Measurements from ENCODE around the gene SLC9B2. TPM values are rescaled to one million over a fixed set of nuclear protein-coding genes. Genes with fewer than 3 reads are reported as not detected.

Gene SLC9B2
- total RNA-seq, 2 experiments from 2014 or later = 35.6 to 40.2 TPM

- H3K36me3 Mint-ChIP-seq (ENCODE audit: low read depth) = peaks cover 37% of the 10 kb centered on the region
- H3K27ac Mint-ChIP-seq = peak overlapping the region; percentile 99
- no peaks in the 10 kb centered on the region for H3K27me3 Mint-ChIP-seq
- no peak for DNase-seq
- peaks cover 42% of the 10 kb centered on the region for H3K4me1 Mint-ChIP-seq (ENCODE audit: low read depth)
- ChIA-PET POLR2A (interaction anchor here (1.0 to 1.5 kb wide), 3 partner anchors 16 to 55 kb away, joined by 4 read pairs; no protein-coding TSS in a partner anchor), CTCF (interaction anchor here (1.9 to 4.0 kb wide), 5 partner anchors 10 to 28 kb away, joined by 6 to 21 read pairs (median 14); partner anchors contain the start of gene BDH2)
- ATAC-seq = no peak
- no peak for TF ChIP-seq CTCF (IDR thresholded peaks at IDR 0.05)
- no peaks in the 10 kb centered on the region for H3K9me3 Mint-ChIP-seq
- intact Hi-C loops (cut with micrococcal nuclease) = loop anchor here (10.0 kb wide), 1 partner anchor 731 kb away; the partner anchor contains the start of gene SLC39A8
- peak overlapping the region; percentile 91 for H3K4me3 Mint-ChIP-seq
Measured at GRCh38 chr4:103075435-103075893, 1.1 kb downstream of the SLC9B2 start.

GRCh38 chr4:103074744-103075434, 1.7 kb downstream of the SLC9B2 start:
- intact Hi-C loops (cut with micrococcal nuclease) = loop anchor here (10.0 kb wide), 1 partner anchor 730 kb away; the partner anchor contains the start of gene SLC39A8
- POLR2A ChIA-PET = interaction anchor here (1.0 to 1.5 kb wide), 2 partner anchors 16 to 20 kb away, joined by 4 read pairs; no protein-coding TSS in a partner anchor
- Mint-ChIP-seq H3K4me1 (ENCODE audit: low read depth) (peaks cover 42% of the 10 kb centered on the region), H3K36me3 (ENCODE audit: low read depth) (peaks cover 37% of the 10 kb centered on the region), H3K4me3 (peak overlapping the region; percentile 91), H3K27ac (peak overlapping the region; percentile 99), H3K9me3 (no peaks in the 10 kb centered on the region), H3K27me3 (no peaks in the 10 kb centered on the region)
- TF ChIP-seq CTCF (IDR thresholded peaks at IDR 0.05) = no peak
- DNase-seq = no peak
- no peak for ATAC-seq
- CTCF ChIA-PET = interaction anchor here (0.6 to 4.0 kb wide), 7 partner anchors 9 to 106 kb away, joined by 3 to 21 read pairs (median 8); partner anchors contain the start of gene BDH2

GRCh38 chr4:103073792-103074438, 2.6 kb downstream of the SLC9B2 start:
- Mint-ChIP-seq H3K4me3 (peak overlapping the region; percentile 91), H3K27me3 (no peaks in the 10 kb centered on the region), H3K27ac (no peak overlapping the region), H3K9me3 (no peaks in the 10 kb centered on the region), H3K4me1 (ENCODE audit: low read depth) (peaks cover 39% of the 10 kb centered on the region), H3K36me3 (ENCODE audit: low read depth) (peaks cover 42% of the 10 kb centered on the region)
- ChIA-PET POLR2A (no interaction called here), CTCF (interaction anchor here (1.0 to 4.0 kb wide), 3 partner anchors 21 to 27 kb away, joined by 6 to 14 read pairs (median 6); no protein-coding TSS in a partner anchor)
- DNase-seq (no peak), ATAC-seq (no peak)
- no peak for TF ChIP-seq CTCF (IDR thresholded peaks at IDR 0.05)
- intact Hi-C loops (cut with micrococcal nuclease) = loop anchor here (10.0 kb wide), 1 partner anchor 729 kb away; the partner anchor contains the start of gene SLC39A8

- ATAC-seq (peak; percentile 49), DNase-seq (no peak)
- Mint-ChIP-seq H3K4me1 (ENCODE audit: low read depth) (peaks cover 23% of the 10 kb centered on the region), H3K27me3 (no peaks in the 10 kb centered on the region), H3K27ac (no peak overlapping the region), H3K36me3 (ENCODE audit: low read depth) (peaks cover 52% of the 10 kb centered on the region), H3K4me3 (no peak overlapping the region), H3K9me3 (no peaks in the 10 kb centered on the region)
- POLR2A ChIA-PET = interaction anchor here (0.6 kb wide), 1 partner anchor 36 kb away, joined by 4 read pairs; no protein-coding TSS in a partner anchor
- CTCF ChIA-PET = interaction anchor here (1.9 kb wide), 1 partner anchor 23 kb away, joined by 6 read pairs; no protein-coding TSS in a partner anchor
- no peak for TF ChIP-seq CTCF (IDR thresholded peaks at IDR 0.05)
- intact Hi-C loops (cut with micrococcal nuclease) = no loop called here
Measured at GRCh38 chr4:103067841-103068547, 8.6 kb downstream of the SLC9B2 start.

All from activated CD8-positive, alpha-beta T cell treated with anti-CD3 and anti-CD28 coated beads for 36 hours (primary cell).